Small intestine (tissue), 7 donors: Measurements from ENCODE around the gene TGFB1I1. TPM values are rescaled to one million over a fixed set of nuclear protein-coding genes. Genes with fewer than 3 reads are reported as not detected.
"Not testable (repeated sequence)": the region's sequence is repeated elsewhere in the genome, so short reads cannot be mapped to it uniquely, and the experiment has no call there.

Source experiments
- DNase-seq, 2 donors: peaks; one replicate each; pipeline versions ENCODE4 v3.0.0 to v3.0.0-alpha.2; 2013
- FAIRE-seq: peaks from 2 replicates; lab custom pipeline; 2012; peaks lifted over from hg19 to GRCh38; lab: Jason Lieb, UNC
- H3K27ac ChIP-seq, 3 donors: one replicate each; pipeline ENCODE4 v1.5.1; 2013; ENCODE audit warnings: low read length in 2 of 3, mild to moderate bottlenecking in 2 of 3, control low read depth in 1 of 3, inconsistent platforms in 1 of 3, low read depth in 1 of 3, moderate library complexity in 1 of 3
- H3K27me3 ChIP-seq, 3 donors: one replicate each; pipeline ENCODE4 v1.6.1; 2013; ENCODE audit warnings: low read length in 3 of 3, inconsistent platforms in 1 of 3; ENCODE audit not compliant: control insufficient read depth in 3 of 3, insufficient read depth in 3 of 3
- H3K36me3 ChIP-seq, 3 donors: one replicate each; pipeline ENCODE4 v1.6.1; 2013; ENCODE audit warnings: low read length in 3 of 3, inconsistent platforms in 1 of 3, low read depth in 1 of 3, mild to moderate bottlenecking in 1 of 3, moderate library complexity in 1 of 3; ENCODE audit not compliant: control insufficient read depth in 3 of 3, insufficient read depth in 2 of 3
- H3K4me1 ChIP-seq, 3 donors: one replicate each; pipeline ENCODE4 v1.6.1; 2013; ENCODE audit warnings: low read length in 2 of 3, inconsistent platforms in 1 of 3, low read depth in 1 of 3, mild to moderate bottlenecking in 1 of 3, moderate library complexity in 1 of 3; ENCODE audit not compliant: control insufficient read depth in 3 of 3, insufficient read depth in 2 of 3
- H3K4me3 ChIP-seq, 3 donors: one replicate each; pipeline ENCODE4 v1.5.1; 2013; ENCODE audit warnings: low read length in 3 of 3, control low read depth in 1 of 3, inconsistent platforms in 1 of 3, low read depth in 1 of 3, mild to moderate bottlenecking in 1 of 3, moderate library complexity in 1 of 3
- H3K9me3 ChIP-seq, 2 donors: one replicate each; pipeline ENCODE4 v1.6.1; 2013; ENCODE audit warnings: low read depth in 1 of 2, low read length in 1 of 2; ENCODE audit not compliant: control insufficient read depth in 2 of 2, insufficient read depth in 1 of 2
- WGBS, 3 donors: extraction: QIAGEN DNeasy Blood & Tissue Kit; methylation state at CpG; one replicate each; pipeline ENCODE4 v1.1.7; 2013; 5-methylcytosine and 5-hydroxymethylcytosine counted together
- polyA plus RNA-seq, 4 donors: library from polyadenylated mRNA; stranded (reverse) in 3 of 4; unstranded in 1 of 4; fragments of 200-250 nt in 3 of 4; fragments of 120-200 nt in 1 of 4; gene quantifications; one replicate each; pipeline versions ENCODE4 v1.2.1 to v1.2.3, GENCODE V29; 2013
- donor health status: healthy with polysubstance abuse.
- donor health status: control.
- donor health status: control.
- donor health status: Bipolar disorder and iron deficiency.
- donor health status: healthy.

The TGFB1I1 gene
- polyA plus RNA-seq, 4 donors: 1.6 to 20.1 (median 11.1) TPM

- Histone ChIP-seq H3K4me1 (peaks cover 0 to 36% (median 12%) of the 10 kb centered on the region in 3 donors), H3K27ac (peak overlapping the region; percentile 93 to 98 (median 95)), H3K9me3 (peaks cover 0 to 5% of the 10 kb centered on the region in 2 donors), H3K36me3 (peaks cover 0 to 12% (median 0%) of the 10 kb centered on the region in 3 donors), H3K27me3 (no peaks in the 10 kb centered on the region), H3K4me3 (peak overlapping the region in 2 of 3 donors; percentile 51 to 60)
- WGBS, 3 donors: 10 to 40% (median 18%) methylated on average over 57 to 67 of the region's 67 CpGs
- DNase-seq: peak; percentile 87 to 92
- no peak for FAIRE-seq
Observed at GRCh38 chr16:31477220-31478216, 5.6 kb downstream of the TGFB1I1 start.

- DNase-seq: no peak
- Histone ChIP-seq H3K36me3 (peaks cover 0 to 10% (median 0%) of the 10 kb centered on the region in 3 donors), H3K9me3 (no peaks in the 10 kb centered on the region), H3K27ac (no peak overlapping the region), H3K4me3 (no peak overlapping the region), H3K27me3 (no peaks in the 10 kb centered on the region), H3K4me1 (peaks cover 0 to 35% (median 12%) of the 10 kb centered on the region in 3 donors)
- FAIRE-seq: no peak
- WGBS, 3 donors: 77 to 95% (median 80%) methylated on average over 3 of the region's 3 CpGs
Observed at GRCh38 chr16:31478956-31479355, 7.0 kb downstream of the TGFB1I1 start.

- no peak overlapping the region for H3K4me3 ChIP-seq
- 34 to 72% (median 46%) methylated on average over 9 of the region's 9 CpGs for WGBS, 3 donors
- DNase-seq: peak; percentile 76 to 81
- no peaks in the 10 kb centered on the region for H3K9me3 ChIP-seq
- H3K4me1 ChIP-seq: peaks cover 0 to 40% (median 12%) of the 10 kb centered on the region in 3 donors
- H3K27ac ChIP-seq: peak overlapping the region in 2 of 3 donors; percentile 19 to 54
- peaks cover 0 to 10% (median 0%) of the 10 kb centered on the region in 3 donors for H3K36me3 ChIP-seq
- no peak for FAIRE-seq
- H3K27me3 ChIP-seq: no peaks in the 10 kb centered on the region
Observed at GRCh38 chr16:31479751-31480150, 7.8 kb downstream of the TGFB1I1 start.

- Histone ChIP-seq H3K4me1 (peaks cover 0 to 45% (median 10%) of the 10 kb centered on the region in 3 donors), H3K4me3 (no peak overlapping the region), H3K36me3 (peaks cover 0 to 16% (median 0%) of the 10 kb centered on the region in 3 donors), H3K27me3 (no peaks in the 10 kb centered on the region), H3K9me3 (no peaks in the 10 kb centered on the region), H3K27ac (peak overlapping the region; percentile 55 to 73 (median 62))
- FAIRE-seq (no peak), DNase-seq (peak; percentile 70 to 82)
- WGBS, 3 donors: 17 to 24% (median 19%) methylated on average over 7 of the region's 7 CpGs
Observed at GRCh38 chr16:31480851-31481536, 9.0 kb downstream of the TGFB1I1 start.

- H3K27ac ChIP-seq: peak within 1 kb of the TSS in 1 of 3 donors; percentile 77
- no peak within 1 kb of the TSS for H3K4me3 ChIP-seq
- peaks cover 0 to 14% (median 0%) of the 10 kb centered on the region in 3 donors for H3K36me3 ChIP-seq
- no peak for FAIRE-seq
- no peaks in the 10 kb centered on the region for H3K27me3 ChIP-seq
- no peak for DNase-seq
- 88 to 93% (median 92%) methylated on average over 4 of the region's 4 CpGs for WGBS, 3 donors
- H3K4me1 ChIP-seq: peaks cover 0 to 40% (median 9%) of the 10 kb centered on the region in 3 donors
- no peaks in the 10 kb centered on the region for H3K9me3 ChIP-seq
Observed at GRCh38 chr16:31483081-31483480, 11.1 kb downstream of the TGFB1I1 start, which contains the start of gene SLC5A2. SLC5A2 (plus strand) TSS chr16:31483123; CDS start chr16:31483137, 14 bp downstream.

- WGBS, 3 donors: 92 to 94% (median 93%) methylated on average over 4 of the region's 4 CpGs
Observed at GRCh38 chr16:31484048-31484447, 12.1 kb downstream of the TGFB1I1 start.

GRCh38 chr16:31484491-31485171 is 12.7 kb downstream of the TGFB1I1 start:
- Histone ChIP-seq H3K9me3 (no peaks in the 10 kb centered on the region), H3K36me3 (peaks cover 0 to 15% (median 0%) of the 10 kb centered on the region in 3 donors), H3K4me1 (peaks cover 0 to 30% (median 4%) of the 10 kb centered on the region in 3 donors), H3K4me3 (peak overlapping the region in 1 of 3 donors; percentile 17), H3K27ac (peak overlapping the region in 1 of 3 donors; percentile 77), H3K27me3 (no peaks in the 10 kb centered on the region)
- 16 to 46% (median 25%) methylated on average over 14 of the region's 14 CpGs for WGBS, 3 donors
- FAIRE-seq (no peak), DNase-seq (peak; percentile 55 to 90)

More at GRCh38 chr16:31484048-31484447, 12.1 kb downstream of the TGFB1I1 start:
- Histone ChIP-seq H3K27ac (peak overlapping the region in 1 of 3 donors; percentile 77), H3K4me1 (peaks cover 0 to 36% (median 9%) of the 10 kb centered on the region in 3 donors), H3K36me3 (peaks cover 0 to 14% (median 0%) of the 10 kb centered on the region in 3 donors)
- H3K9me3 ChIP-seq, FAIRE-seq, H3K4me3 ChIP-seq, H3K27me3 ChIP-seq, DNase-seq: not testable (repeated sequence)
